A549 (cell line): ENCODE measurements around the gene HOOK1. TPM values are rescaled to one million over a fixed set of nuclear protein-coding genes. Genes with fewer than 3 reads are reported as not detected.
A peak's percentile ranks its signal among the peaks of the same experiment; 100 is the strongest.

ENCODE experiments used
- ATAC-seq, 2 experiments: fragments of 200-7000 bp in 1 of 2; fragments of >200 bp in 1 of 2; cut with Nextera tagmentation in 1 of 2; cut with Tn5 transposase in 1 of 2; 3 replicates each; pipeline versions ENCODE4 v1.8.0 to v1.9.1; 2018 to 2020; ENCODE audit warnings: mild to moderate bottlenecking in 1 of 2, moderate library complexity in 1 of 2
- CTCF ChIA-PET: fragments of 300-600 bp; sonication (Branson Sonifier 250); formaldehyde crosslinking; extraction: SDS; loops from one replicate; lab custom pipeline; 2021; ENCODE audit warnings: antibody characterized with exemption, inconsistent platforms; lab: Yijun Ruan, JAX
- POLR2A ChIA-PET: fragments of 350-600 bp; formaldehyde crosslinking; extraction: SDS; loops from one replicate; lab custom pipeline; 2021; ENCODE audit warnings: antibody characterized with exemption, inconsistent platforms; lab: Yijun Ruan, JAX
- DNase-seq, 2 experiments: peaks; one replicate each; pipeline versions ENCODE4 v3.0.0 to v3.0.0-alpha.2; 2011 to 2016; ENCODE audit warnings: low read depth in 1 of 2, low spot score in 1 of 2
- FAIRE-seq: peaks from 2 replicates; lab custom pipeline; 2011; peaks lifted over from hg19 to GRCh38; lab: Jason Lieb, UNC
- H3K27ac ChIP-seq, 2 experiments: fragments of >200 bp; sonication (Bioruptor Twin); formaldehyde crosslinking; 3 replicates each; pipeline ENCODE4 v1.5.1; 2016 to 2017
- H3K4me1 ChIP-seq: fragments of >200 bp; sonication (Bioruptor Twin); formaldehyde crosslinking; 3 replicates; pipeline ENCODE4 v1.6.1; 2016
- H3K4me2 ChIP-seq: fragments of >200 bp; sonication (Bioruptor Twin); formaldehyde crosslinking; 3 replicates; pipeline ENCODE4 v1.6.1; 2016
- H3K4me3 ChIP-seq: fragments of >200 bp; sonication (Bioruptor Twin); formaldehyde crosslinking; 3 replicates; pipeline ENCODE4 v1.5.1; 2016
- H3K9me3 ChIP-seq: fragments of >200 bp; sonication (Bioruptor Twin); formaldehyde crosslinking; 3 replicates; pipeline ENCODE4 v1.6.1; 2016
- CHD2 ChIP-seq: fragments of 150-350 bp; IDR thresholded peaks from 2 replicates; pipeline ENCODE4 v1.6.1; 2014; ENCODE audit warnings: low read length; ENCODE audit not compliant: partially characterized antibody
- EHF ChIP-seq: fragments of 250-450 bp; sonication (Bioruptor Pico); IDR thresholded peaks from 2 replicates; pipeline ENCODE4 v1.5.0; 2020; ENCODE audit warnings: mild to moderate bottlenecking
- ESRRA ChIP-seq: fragments of 150-350 bp; IDR thresholded peaks from 2 replicates; pipeline ENCODE4 v1.6.1; 2014; ENCODE audit warnings: mild to moderate bottlenecking, low read length, borderline replicate concordance
- HEYL ChIP-seq: fragments of 250-450 bp; sonication (Bioruptor Pico); IDR thresholded peaks from 2 replicates; pipeline ENCODE4 v1.8.0; 2021; ENCODE audit warnings: mild to moderate bottlenecking, moderate library complexity
- HOXB13 ChIP-seq: fragments of 250-450 bp; sonication (Bioruptor Pico); IDR thresholded peaks from 2 replicates; pipeline ENCODE4 v1.5.0; 2020; ENCODE audit warnings: low read depth, mild to moderate bottlenecking, moderate library complexity
- KDM1A ChIP-seq: fragments of 200-600 bp; sonication (generic); IDR thresholded peaks from 2 replicates; pipeline ENCODE4 v1.6.1; 2016; ENCODE audit warnings: low read depth, mild to moderate bottlenecking
- MYC ChIP-seq: IDR thresholded peaks from 2 replicates; pipeline ENCODE4 v1.6.1; 2012; ENCODE audit warnings: mild to moderate bottlenecking, inconsistent platforms, low read length, improper control_type of control experiment, borderline replicate concordance
- NFE2L2 ChIP-seq: fragments of 150-350 bp; conservative IDR thresholded peaks from 2 replicates; pipeline ENCODE4 v1.6.1; 2014; ENCODE audit warnings: low read length
- NPAS2 ChIP-seq: fragments of 250-450 bp; sonication (Bioruptor Pico); IDR thresholded peaks from 2 replicates; pipeline ENCODE4 v1.8.0; 2022; ENCODE audit warnings: mild to moderate bottlenecking, moderate library complexity, borderline replicate concordance
- NR3C1 ChIP-seq: fragments of >200 bp; sonication (Bioruptor Twin); formaldehyde crosslinking; IDR thresholded peaks from 3 replicates; pipeline ENCODE4 v1.6.1; 2017
- PHF8 ChIP-seq: fragments of 200-600 bp; sonication (generic); IDR thresholded peaks from 2 replicates; pipeline ENCODE4 v1.6.1; 2016; ENCODE audit warnings: low read depth, mild to moderate bottlenecking, antibody characterized with exemption, moderate library complexity, borderline replicate concordance
- POLR2A ChIP-seq: IDR thresholded peaks from 2 replicates; pipeline ENCODE4 v1.6.1; 2012; ENCODE audit warnings: mild to moderate bottlenecking, low read length
- POLR2AphosphoS2 ChIP-seq: conservative IDR thresholded peaks from 2 replicates; pipeline ENCODE4 v1.6.1; 2012; ENCODE audit warnings: low read length, improper control_type of control experiment, inconsistent platforms
- RCOR1 ChIP-seq: fragments of 150-350 bp; IDR thresholded peaks from 2 replicates; pipeline ENCODE4 v1.6.1; 2014; ENCODE audit warnings: antibody characterized with exemption, low read length, low read depth
- SMC3 ChIP-seq: fragments of >200 bp; sonication (Bioruptor Twin); formaldehyde crosslinking; IDR thresholded peaks from 3 replicates; pipeline ENCODE4 v1.6.1; 2018; ENCODE audit warnings: inconsistent platforms
- ZFP36 ChIP-seq: fragments of 450-650 bp; IDR thresholded peaks from 2 replicates; pipeline ENCODE4 v1.6.1; 2014; ENCODE audit warnings: borderline replicate concordance; ENCODE audit not compliant: partially characterized antibody
- WGBS: methylation state at CpG from one replicate; pipeline ENCODE4 v1.1.6; 2017; ENCODE audit errors: missing lambda C conversion rate; 5-methylcytosine and 5-hydroxymethylcytosine counted together
- polyA plus RNA-seq, 4 experiments: library from polyadenylated mRNA; depleted of rRNA in 3 of 4; stranded (reverse); fragments of >200 nt; fragmentation: RNase III in 1 of 4; extraction: RNeasy Plus Mini Kit Qiagen cat#74134 plus additional on column Dnase treatment in 1 of 4; gene quantifications; 2 replicates in 3 of 4; 3 replicates in 1 of 4; pipeline ENCODE4 v1.2.3, GENCODE V29; 2011 to 2017
- TF ChIP-seq, protein P1 (sequence below): fragments of >200 bp; sonication (Bioruptor Twin); formaldehyde crosslinking; IDR thresholded peaks from 3 replicates; pipeline ENCODE4 v1.5.1; 2016
- TF ChIP-seq, protein P2 (sequence below): IDR thresholded peaks from 2 replicates; pipeline ENCODE4 v1.6.1; 2012
- TF ChIP-seq, protein P3 (sequence below): fragments of 450-650 bp; IDR thresholded peaks from 2 replicates; pipeline ENCODE4 v1.6.1; 2014; ENCODE audit warnings: antibody characterized with exemption

The HOOK1 gene
- polyA plus RNA-seq, 2 of the 4 experiments (the other 2 are of a cell fraction) = 0.46 to 1.3 TPM

DNA sequence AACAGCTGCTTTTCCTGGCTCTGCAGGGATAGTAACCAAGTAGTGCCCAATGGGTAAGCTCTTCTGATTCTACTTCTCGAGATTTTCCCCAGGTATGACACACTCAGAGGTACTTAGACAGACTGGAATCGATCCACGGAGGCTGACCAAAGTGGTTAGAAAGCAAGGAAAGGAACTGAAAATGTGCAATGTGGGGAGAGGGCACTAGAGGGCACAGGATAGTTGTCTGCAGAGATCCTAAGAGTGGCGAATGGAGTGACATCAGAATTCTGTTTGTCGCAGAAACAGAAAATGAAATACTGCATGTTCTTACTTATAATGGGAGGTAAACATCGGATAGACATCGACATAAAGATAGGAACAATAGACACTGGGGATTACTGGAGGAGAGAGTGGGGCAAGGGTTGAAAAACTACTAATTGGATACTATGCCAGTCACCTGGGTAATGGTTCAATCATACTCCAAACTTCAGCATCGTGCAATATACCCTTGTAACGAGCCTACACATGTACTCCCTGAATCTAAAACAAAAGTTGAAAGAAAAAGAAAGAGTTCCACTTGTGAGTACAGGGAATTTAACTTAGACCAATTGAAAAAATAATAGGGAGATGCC, 88.5 kb downstream of the HOOK1 start:
- TF ChIP-seq HOXB13 (CRISPR knock-in tag) (no peak), MYC (no peak), SMC3 (0 out of 3 replicates have a peak, but pooled peaks have one; percentile 17)
- TF ChIP-seq, protein P1, sequence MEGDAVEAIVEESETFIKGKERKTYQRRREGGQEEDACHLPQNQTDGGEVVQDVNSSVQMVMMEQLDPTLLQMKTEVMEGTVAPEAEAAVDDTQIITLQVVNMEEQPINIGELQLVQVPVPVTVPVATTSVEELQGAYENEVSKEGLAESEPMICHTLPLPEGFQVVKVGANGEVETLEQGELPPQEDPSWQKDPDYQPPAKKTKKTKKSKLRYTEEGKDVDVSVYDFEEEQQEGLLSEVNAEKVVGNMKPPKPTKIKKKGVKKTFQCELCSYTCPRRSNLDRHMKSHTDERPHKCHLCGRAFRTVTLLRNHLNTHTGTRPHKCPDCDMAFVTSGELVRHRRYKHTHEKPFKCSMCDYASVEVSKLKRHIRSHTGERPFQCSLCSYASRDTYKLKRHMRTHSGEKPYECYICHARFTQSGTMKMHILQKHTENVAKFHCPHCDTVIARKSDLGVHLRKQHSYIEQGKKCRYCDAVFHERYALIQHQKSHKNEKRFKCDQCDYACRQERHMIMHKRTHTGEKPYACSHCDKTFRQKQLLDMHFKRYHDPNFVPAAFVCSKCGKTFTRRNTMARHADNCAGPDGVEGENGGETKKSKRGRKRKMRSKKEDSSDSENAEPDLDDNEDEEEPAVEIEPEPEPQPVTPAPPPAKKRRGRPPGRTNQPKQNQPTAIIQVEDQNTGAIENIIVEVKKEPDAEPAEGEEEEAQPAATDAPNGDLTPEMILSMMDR = peak; percentile 31; the same call in 2 of the 3 replicates
- TF ChIP-seq, protein P2, sequence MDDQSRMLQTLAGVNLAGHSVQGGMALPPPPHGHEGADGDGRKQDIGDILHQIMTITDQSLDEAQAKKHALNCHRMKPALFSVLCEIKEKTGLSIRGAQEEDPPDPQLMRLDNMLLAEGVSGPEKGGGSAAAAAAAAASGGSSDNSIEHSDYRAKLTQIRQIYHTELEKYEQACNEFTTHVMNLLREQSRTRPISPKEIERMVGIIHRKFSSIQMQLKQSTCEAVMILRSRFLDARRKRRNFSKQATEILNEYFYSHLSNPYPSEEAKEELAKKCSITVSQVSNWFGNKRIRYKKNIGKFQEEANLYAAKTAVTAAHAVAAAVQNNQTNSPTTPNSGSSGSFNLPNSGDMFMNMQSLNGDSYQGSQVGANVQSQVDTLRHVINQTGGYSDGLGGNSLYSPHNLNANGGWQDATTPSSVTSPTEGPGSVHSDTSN = no peak
- CTCF ChIA-PET = interaction anchor here (1.0 to 1.8 kb wide), 4 partner anchors 23 to 47 kb away, joined by 3 to 10 read pairs (median 6); partner anchors contain the start of gene CYP2J2
- ATAC-seq (peak; percentile 74 to 85; a peak in 5 of 6 replicates), DNase-seq (peak; percentile 13 to 22), FAIRE-seq (no peak)
- Histone ChIP-seq H3K4me2 (peak overlapping the region; percentile 40; the same call in 1 of the 3 replicates), H3K4me3 (no peak overlapping the region), H3K27ac (no peak overlapping the region), H3K9me3 (no peaks in the 10 kb centered on the region), H3K4me1 (no peaks in the 10 kb centered on the region)
- WGBS = 1% methylated on average over 9 of the region's 9 CpGs
- POLR2A ChIA-PET = no interaction called here

DNA sequence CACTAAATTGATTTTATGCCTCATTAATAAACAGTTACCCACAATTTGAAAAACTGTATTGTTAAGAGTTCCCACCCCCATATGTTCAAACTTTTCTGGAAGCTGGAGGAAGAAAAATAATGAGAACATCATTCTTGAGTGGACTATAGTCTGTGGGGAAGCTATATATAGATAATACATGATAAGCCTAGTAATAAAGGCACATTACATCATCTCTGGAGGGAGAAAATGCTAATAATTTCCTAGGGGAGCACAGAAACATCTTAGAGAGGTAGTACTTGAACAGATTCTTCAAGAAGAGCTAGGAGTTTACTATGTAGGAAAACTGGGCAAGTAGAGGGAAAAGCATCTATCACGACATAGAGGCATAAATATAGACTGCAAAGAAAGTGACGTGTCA, 92.2 kb downstream of the HOOK1 start:
- TF ChIP-seq KDM1A = no peak
- DNase-seq (no peak), ATAC-seq (no peak), FAIRE-seq (no peak)
- CTCF ChIA-PET = no interaction called here
- H3K4me2 ChIP-seq = no peak overlapping the region
- no peak overlapping the region for H3K4me3 ChIP-seq
- WGBS = 10% methylated on average over 2 of the region's 2 CpGs
- POLR2A ChIA-PET = no interaction called here
- H3K27ac ChIP-seq = no peak overlapping the region
- no peaks in the 10 kb centered on the region for H3K9me3 ChIP-seq
- no peaks in the 10 kb centered on the region for H3K4me1 ChIP-seq

DNA sequence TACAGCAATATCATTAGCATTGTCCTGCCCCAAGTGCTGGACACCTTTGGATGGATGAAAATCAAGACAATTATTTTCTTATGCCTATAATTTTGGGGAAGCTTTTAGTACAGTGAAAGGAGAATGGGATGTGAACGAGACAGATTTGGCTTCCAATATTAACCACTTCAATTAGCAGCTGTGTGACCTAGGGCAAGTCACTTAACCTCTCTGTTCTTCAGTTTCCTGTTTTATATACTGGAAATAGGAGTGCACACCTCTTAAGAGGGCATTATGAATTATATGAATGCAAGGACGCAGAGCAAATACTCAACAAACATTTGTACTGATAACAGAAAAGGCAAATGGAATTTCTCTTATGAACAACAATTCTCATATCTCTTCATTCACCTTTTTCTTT, 93.3 kb downstream of the HOOK1 start:
- WGBS = 4% methylated on average over 2 of the region's 2 CpGs
- DNase-seq = no peak
- Histone ChIP-seq H3K27ac (no peak overlapping the region), H3K9me3 (no peaks in the 10 kb centered on the region), H3K4me3 (no peak overlapping the region), H3K4me1 (no peaks in the 10 kb centered on the region), H3K4me2 (no peak overlapping the region)
- no peak for FAIRE-seq
- TF ChIP-seq HEYL (CRISPR knock-in tag) (no peak), PHF8 (no peak), ZFP36 (no peak), POLR2AphosphoS2 (no peak), POLR2A (no peak), ESRRA (no peak), NPAS2 (CRISPR knock-in tag) (no peak), NFE2L2 (no peak), NR3C1 (no peak), EHF (no peak), RCOR1 (no peak), CHD2 (no peak)
- TF ChIP-seq, protein P2 = no peak
- TF ChIP-seq, protein P1 = no peak
- TF ChIP-seq, protein P3, sequence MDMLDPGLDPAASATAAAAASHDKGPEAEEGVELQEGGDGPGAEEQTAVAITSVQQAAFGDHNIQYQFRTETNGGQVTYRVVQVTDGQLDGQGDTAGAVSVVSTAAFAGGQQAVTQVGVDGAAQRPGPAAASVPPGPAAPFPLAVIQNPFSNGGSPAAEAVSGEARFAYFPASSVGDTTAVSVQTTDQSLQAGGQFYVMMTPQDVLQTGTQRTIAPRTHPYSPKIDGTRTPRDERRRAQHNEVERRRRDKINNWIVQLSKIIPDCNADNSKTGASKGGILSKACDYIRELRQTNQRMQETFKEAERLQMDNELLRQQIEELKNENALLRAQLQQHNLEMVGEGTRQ = no peak
- CTCF ChIA-PET = no interaction called here
- no peak for ATAC-seq
- POLR2A ChIA-PET = no interaction called here
